Esophagus squamous epithelium (tissue), 4 donors: ENCODE results near the gene RILPL1.

Experiments
- CTCF ChIP-seq, 6 experiments: fragments of 450-650 bp in 4 of 6; fragments of 200-600 bp in 2 of 6; sonication (generic) in 2 of 6; IDR thresholded peaks; one replicate each; pipeline ENCODE4 v1.5.1; 2016 to 2019; ENCODE audit warnings: antibody characterized with exemption in 6 of 6, mild to moderate bottlenecking in 4 of 6, moderate library complexity in 4 of 6
- POLR2A ChIP-seq, 4 donors: fragments of 450-650 bp; IDR thresholded peaks; one replicate each; pipeline ENCODE4 v1.6.1; 2017; ENCODE audit warnings: antibody characterized with exemption in 4 of 4, mild to moderate bottlenecking in 4 of 4, moderate library complexity in 3 of 4

DNA sequence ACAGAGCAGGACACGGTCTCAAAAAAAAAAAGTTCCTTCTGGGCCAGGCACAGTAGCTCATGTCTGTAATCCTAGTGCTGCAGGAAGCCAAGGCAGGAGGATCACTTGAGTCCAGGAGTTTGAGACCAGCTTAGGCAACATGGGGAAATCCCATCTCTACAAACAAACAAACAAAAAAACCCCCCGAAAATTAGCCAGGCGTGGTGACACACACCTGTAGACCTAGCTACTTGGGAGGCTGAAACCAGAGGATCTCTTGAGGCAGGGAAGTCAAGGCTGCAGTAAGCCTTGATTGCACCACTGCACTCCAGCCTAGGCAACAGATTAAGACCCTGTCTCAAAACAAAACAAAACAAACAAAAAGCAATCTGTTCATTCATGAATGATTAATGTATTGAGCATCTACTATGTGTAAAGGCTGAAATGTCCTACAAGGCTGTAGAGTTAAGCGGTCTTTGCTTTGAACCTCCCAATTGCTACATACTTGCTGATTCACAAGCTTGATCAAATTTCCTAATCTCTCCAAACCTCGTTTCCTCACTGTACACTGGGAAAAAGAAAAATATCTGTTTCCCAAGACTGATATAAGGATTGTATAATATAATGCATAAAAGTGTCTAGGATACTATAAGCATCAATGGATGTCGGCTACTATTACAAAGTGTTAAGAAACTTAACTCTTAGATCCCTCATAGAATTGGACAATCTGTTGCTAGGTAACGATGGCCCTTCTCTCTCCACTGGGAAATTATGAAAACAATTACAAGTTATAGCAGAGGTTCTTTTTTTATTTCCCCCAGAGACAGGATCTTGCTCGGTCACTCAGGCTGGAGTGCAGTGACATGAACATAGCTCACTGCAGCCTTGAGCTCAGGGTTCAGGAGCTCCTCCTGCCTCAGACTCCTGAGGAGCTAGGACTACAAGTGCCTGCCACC is 89.2 kb downstream of the RILPL1 start:
- TF ChIP-seq CTCF (IDR thresholded peaks at IDR 0.05) = no peak
- TF ChIP-seq POLR2A (IDR thresholded peaks at IDR 0.05) = no peak
